NT2/D1 (cell line): Measurements from ENCODE around the gene MRPL47.

Experiments
- DNase-seq: peaks from one replicate; pipeline ENCODE4 v3.0.0-alpha.2; 2011; ENCODE audit warnings: low read depth, low spot score
- H3K27me3 ChIP-seq: 2 replicates; pipeline ENCODE4 v1.6.0; 2011; ENCODE audit warnings: mild to moderate bottlenecking; ENCODE audit not compliant: insufficient read length, insufficient read depth
- H3K36me3 ChIP-seq: 2 replicates; pipeline ENCODE4 v1.6.1; 2011; ENCODE audit warnings: mild to moderate bottlenecking, low read length, mixed read lengths; ENCODE audit not compliant: insufficient read depth, insufficient read length
- H3K4me1 ChIP-seq: 2 replicates; pipeline ENCODE4 v1.5.1; 2011; ENCODE audit not compliant: insufficient read depth, insufficient read length
- H3K4me3 ChIP-seq: 2 replicates; pipeline ENCODE4 v1.5.1; 2011; ENCODE audit warnings: low read depth; ENCODE audit not compliant: insufficient read length
- H3K9ac ChIP-seq: 2 replicates; pipeline ENCODE4 v1.6.0; 2011; ENCODE audit warnings: low read depth; ENCODE audit not compliant: insufficient read length
- H3K9me3 ChIP-seq: 2 replicates; pipeline ENCODE4 v1.5.1; 2011; ENCODE audit warnings: mild to moderate bottlenecking, low read length; ENCODE audit not compliant: insufficient read depth
- SUZ12 ChIP-seq: IDR thresholded peaks from 2 replicates; pipeline ENCODE4 v1.6.1; 2011; ENCODE audit not compliant: insufficient read length, insufficient read depth; ENCODE audit errors: extremely low read depth
- YY1 ChIP-seq: IDR thresholded peaks from 2 replicates; pipeline ENCODE4 v1.6.1; 2011; ENCODE audit not compliant: insufficient read length, insufficient read depth
- ZNF274 ChIP-seq: IDR thresholded peaks from 2 replicates; pipeline ENCODE4 v1.6.1; 2011; ENCODE audit warnings: mild to moderate bottlenecking, low read depth, low read length

MRPL47 gene

GRCh38 chr3:179642871-179643270 lies 38.4 kb upstream of the MRPL47 start:
- no peaks in the 10 kb centered on the region for H3K4me1 ChIP-seq
- TF ChIP-seq ZNF274, result no peak
- TF ChIP-seq SUZ12, result no peak
- no peak for TF ChIP-seq YY1

DNA sequence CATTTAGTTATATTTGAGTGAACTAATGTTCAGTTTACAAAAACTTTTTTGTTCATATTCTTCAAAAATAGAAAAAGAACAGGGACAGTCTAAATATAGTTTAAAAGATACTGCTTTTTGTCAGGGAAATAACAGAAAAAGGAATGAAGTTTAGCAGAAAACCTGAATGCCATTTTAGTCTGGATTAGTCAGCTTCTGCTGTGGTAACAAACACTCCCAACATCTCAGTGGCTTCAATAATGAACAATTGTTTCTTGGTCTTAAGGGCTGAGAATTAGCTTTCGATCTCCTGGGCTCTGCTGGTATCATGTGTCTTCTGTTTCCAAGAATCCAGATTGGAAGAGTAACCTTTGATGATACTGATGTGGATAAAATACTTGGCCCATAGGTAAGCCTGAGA lies 36.0 kb upstream of the MRPL47 start:
- no peaks in the 10 kb centered on the region for H3K9me3 ChIP-seq
- no peaks in the 10 kb centered on the region for H3K27me3 ChIP-seq
- TF ChIP-seq SUZ12 (no peak), YY1 (no peak), ZNF274 (no peak)
- no peaks in the 10 kb centered on the region for H3K4me1 ChIP-seq
- H3K4me3 ChIP-seq, result no peak overlapping the region
- DNase-seq, result no peak
- H3K9ac ChIP-seq, result no peak overlapping the region
- no peaks in the 10 kb centered on the region for H3K36me3 ChIP-seq

More at GRCh38 chr3:179642871-179643270, 38.4 kb upstream of the MRPL47 start:
- Histone ChIP-seq H3K27me3 (no peaks in the 10 kb centered on the region), H3K9ac (no peak overlapping the region), H3K36me3 (no peaks in the 10 kb centered on the region), H3K9me3 (no peaks in the 10 kb centered on the region), H3K4me3 (no peak overlapping the region)
- no peak for DNase-seq

DNA sequence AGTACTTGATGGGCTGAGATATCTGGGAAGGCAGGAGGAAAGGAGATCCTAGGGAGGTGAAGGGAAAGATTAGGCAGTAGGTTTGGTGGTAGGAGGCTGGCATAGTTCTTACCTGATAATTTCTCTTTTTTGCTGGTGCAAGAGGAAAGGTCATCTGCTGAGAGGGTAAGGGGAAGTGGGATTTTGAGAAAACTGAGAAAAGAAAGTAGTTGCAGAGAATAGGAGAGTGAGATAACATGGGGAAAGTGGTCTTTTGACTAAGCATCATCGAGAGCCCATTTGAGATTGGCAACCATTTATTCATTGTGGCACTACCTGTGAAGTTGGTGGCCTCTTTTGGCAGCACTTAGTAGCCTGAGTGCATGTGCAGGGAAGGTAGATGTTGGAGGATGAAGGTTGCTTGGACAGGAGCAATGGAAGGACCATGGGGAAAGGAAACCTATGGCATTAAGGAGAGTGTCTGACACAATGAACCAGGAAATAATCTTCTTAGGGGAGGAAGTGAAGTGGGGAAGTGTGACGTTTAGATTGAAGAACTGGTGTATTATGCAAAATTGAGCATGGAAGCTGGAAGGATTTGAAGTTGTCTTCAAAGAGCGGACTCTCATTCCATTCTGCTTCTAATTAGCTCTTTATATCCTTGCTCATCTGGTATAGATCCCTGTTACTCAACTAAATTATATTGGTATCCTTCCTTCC lies 26.5 kb upstream of the MRPL47 start:
- Histone ChIP-seq H3K27me3 (no peaks in the 10 kb centered on the region), H3K36me3 (no peaks in the 10 kb centered on the region), H3K9me3 (no peaks in the 10 kb centered on the region), H3K4me3 (no peak overlapping the region), H3K9ac (no peak overlapping the region), H3K4me1 (no peaks in the 10 kb centered on the region)
- TF ChIP-seq SUZ12 (no peak), YY1 (no peak), ZNF274 (no peak)
- DNase-seq, result no peak

DNA sequence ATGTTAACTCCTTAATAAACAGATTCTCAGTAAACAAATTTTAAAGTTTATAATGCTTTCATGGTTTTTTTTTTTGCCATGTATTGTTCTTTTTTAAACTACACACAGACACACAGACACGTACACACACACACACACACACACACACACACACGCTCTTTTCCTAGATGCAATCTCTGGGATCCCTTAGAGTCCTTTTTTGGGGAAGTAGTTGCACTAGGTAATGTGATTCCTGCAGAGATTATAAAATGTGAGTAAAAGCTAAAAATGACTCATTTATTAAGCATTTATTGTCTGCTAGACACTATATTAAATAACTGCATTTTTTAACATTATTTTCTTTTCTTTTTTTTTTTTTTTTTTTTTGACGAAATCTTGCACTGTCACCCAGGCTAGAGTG lies 20.0 kb upstream of the MRPL47 start:
- Histone ChIP-seq H3K4me3 (no peak overlapping the region), H3K9ac (no peak overlapping the region), H3K9me3 (no peaks in the 10 kb centered on the region), H3K36me3 (peaks cover 52% of the 10 kb centered on the region), H3K4me1 (no peaks in the 10 kb centered on the region), H3K27me3 (no peaks in the 10 kb centered on the region)
- TF ChIP-seq SUZ12, result no peak
- TF ChIP-seq ZNF274, result no peak
- no peak for TF ChIP-seq YY1
- no peak for DNase-seq

GRCh38 chr3:179622023-179622422 lies 17.6 kb upstream of the MRPL47 start:
- TF ChIP-seq YY1, result no peak
- TF ChIP-seq ZNF274, result no peak
- TF ChIP-seq SUZ12, result no peak
- H3K36me3 ChIP-seq, result peaks cover 72% of the 10 kb centered on the region

GRCh38 chr3:179615458-179616173 lies 11.2 kb upstream of the MRPL47 start:
- Histone ChIP-seq H3K27me3 (no peaks in the 10 kb centered on the region), H3K9ac (no peak overlapping the region)
- no peak for DNase-seq

More at GRCh38 chr3:179622023-179622422, 17.6 kb upstream of the MRPL47 start:
- no peak for DNase-seq
- Histone ChIP-seq H3K4me1 (no peaks in the 10 kb centered on the region), H3K9me3 (no peaks in the 10 kb centered on the region), H3K4me3 (no peak overlapping the region), H3K9ac (no peak overlapping the region), H3K27me3 (no peaks in the 10 kb centered on the region)

DNA sequence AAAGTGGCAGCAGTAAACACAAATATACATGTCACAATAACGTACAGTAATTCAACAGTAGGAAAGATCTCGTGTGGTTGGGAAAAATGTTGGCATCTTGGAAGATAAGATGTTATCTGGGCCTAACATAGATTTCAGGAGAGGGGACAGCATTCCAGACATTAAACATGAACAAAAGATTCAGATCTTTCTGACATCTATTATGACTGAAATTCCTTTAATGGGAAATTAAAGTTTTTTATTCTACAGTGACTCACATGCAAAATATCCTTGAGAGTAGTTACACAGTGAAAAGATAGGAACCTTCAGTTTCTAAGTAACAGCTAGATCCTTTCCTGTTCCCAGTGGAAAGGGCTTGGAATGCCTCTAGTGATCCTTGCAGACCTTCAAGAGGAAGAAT lies 9.4 kb upstream of the MRPL47 start:
- Histone ChIP-seq H3K9me3 (no peaks in the 10 kb centered on the region), H3K9ac (no peak overlapping the region), H3K4me1 (no peaks in the 10 kb centered on the region), H3K4me3 (no peak overlapping the region), H3K36me3 (peaks cover 47% of the 10 kb centered on the region), H3K27me3 (no peaks in the 10 kb centered on the region)
- TF ChIP-seq YY1 (no peak), ZNF274 (no peak), SUZ12 (no peak)
- no peak for DNase-seq

More at GRCh38 chr3:179615458-179616173, 11.2 kb upstream of the MRPL47 start:
- Histone ChIP-seq H3K9me3 (no peaks in the 10 kb centered on the region), H3K36me3 (peaks cover 40% of the 10 kb centered on the region), H3K4me3 (no peak overlapping the region), H3K4me1 (no peaks in the 10 kb centered on the region)
- TF ChIP-seq YY1 (no peak), ZNF274 (no peak), SUZ12 (no peak)
